GM21526 (cell line): Measurements from ENCODE around the gene ETS1.

Experiments used
- ATAC-seq: cut with Tn5 transposase; IDR thresholded peaks from one replicate; pipeline ENCODE4 v1.9.1; 2021; ENCODE audit warnings: moderate library complexity; ENCODE audit not compliant: unreplicated experiment, low FRiP score

Gene ETS1

GRCh38 chr11:128573638-128574037, 13.7 kb downstream of the ETS1 start:
- ATAC-seq: no peak

GRCh38 chr11:128572965-128573364, 14.4 kb downstream of the ETS1 start:
- no peak for ATAC-seq

GRCh38 chr11:128570632-128571031, 16.7 kb downstream of the ETS1 start:
- no peak for ATAC-seq

- no peak for ATAC-seq
Measured at GRCh38 chr11:128569291-128569690, 18.1 kb downstream of the ETS1 start.

GRCh38 chr11:128568166-128568778, 19.1 kb downstream of the ETS1 start:
- ATAC-seq: no peak

- no peak for ATAC-seq
Measured at GRCh38 chr11:128567130-128567529, 20.2 kb downstream of the ETS1 start.

- ATAC-seq: no peak
Measured at GRCh38 chr11:128565881-128566280, 21.5 kb downstream of the ETS1 start.

- ATAC-seq: no peak
Measured at GRCh38 chr11:128564642-128565245, 22.6 kb downstream of the ETS1 start.

- no peak for ATAC-seq
Measured at GRCh38 chr11:128563942-128564641, 23.3 kb downstream of the ETS1 start.

GRCh38 chr11:128563308-128563707, 24.1 kb downstream of the ETS1 start:
- no peak for ATAC-seq

GRCh38 chr11:128559496-128560103, 27.8 kb downstream of the ETS1 start:
- ATAC-seq: no peak

GRCh38 chr11:128555606-128556005, 31.8 kb downstream of the ETS1 start:
- no peak for ATAC-seq

GRCh38 chr11:128553662-128554362, 33.5 kb downstream of the ETS1 start:
- no peak for ATAC-seq

- ATAC-seq: peak; percentile 60
Measured at GRCh38 chr11:128552783-128553661, 34.3 kb downstream of the ETS1 start.

- peak; percentile 59 for ATAC-seq
Measured at GRCh38 chr11:128551611-128552335, 35.6 kb downstream of the ETS1 start.

GRCh38 chr11:128551058-128551457, 36.3 kb downstream of the ETS1 start:
- ATAC-seq: no peak

- no peak for ATAC-seq
Measured at GRCh38 chr11:128550261-128550821, 37.0 kb downstream of the ETS1 start.

GRCh38 chr11:128549256-128549944, 38.0 kb downstream of the ETS1 start:
- ATAC-seq: no peak
